Measurements from ENCODE around the gene TSPYL4.

Gene TSPYL4

GRCh38 chr6:116221067-116221466 is 32.8 kb downstream of the TSPYL4 start:
- DNase-seq, result no peak

DNA sequence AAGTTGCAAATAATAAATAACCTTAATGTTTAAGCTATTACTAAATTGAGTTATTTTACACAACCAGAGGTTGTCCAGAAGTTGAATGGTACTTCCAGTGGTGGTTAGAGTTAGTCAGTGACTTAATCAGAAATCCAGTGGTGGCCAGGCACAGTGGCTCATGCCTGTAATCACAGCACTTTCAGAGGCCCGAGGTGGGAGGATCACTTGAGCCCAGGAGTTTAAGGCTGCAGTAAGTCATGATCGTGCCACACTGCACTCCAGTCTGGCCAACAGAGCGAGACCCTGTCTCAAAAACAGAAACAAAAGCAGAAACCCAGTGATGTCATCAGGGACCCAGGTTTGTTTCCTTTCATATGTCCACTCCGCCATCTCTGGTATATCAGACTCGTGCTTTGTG is 35.0 kb downstream of the TSPYL4 start:
- DNase-seq, result no peak

- DNase-seq, result no peak
These were observed 35.7 kb downstream of the TSPYL4 start for GRCh38 chr6:116218172-116218633.

GRCh38 chr6:116217069-116217468 is 36.8 kb downstream of the TSPYL4 start:
- DNase-seq, result no peak

DNA sequence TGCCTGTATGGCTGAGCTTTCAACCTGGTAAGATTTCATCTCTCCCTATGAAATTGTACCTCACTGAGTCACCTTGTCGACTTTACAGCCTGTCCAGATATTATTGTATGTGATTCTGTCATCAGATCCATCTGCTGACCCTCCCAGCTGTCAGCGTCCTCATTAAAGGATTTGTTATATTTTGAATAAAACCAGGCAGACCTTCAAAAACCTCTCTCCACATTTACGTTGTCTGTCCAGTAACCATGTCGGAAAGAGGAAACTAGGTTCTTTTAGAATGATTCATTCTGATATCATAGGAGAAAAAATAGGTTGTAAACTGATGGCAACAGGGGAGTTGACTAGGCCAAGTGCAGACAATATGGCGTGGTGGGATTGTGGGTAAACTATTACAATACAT is 38.5 kb downstream of the TSPYL4 start:
- DNase-seq, result no peak

DNA sequence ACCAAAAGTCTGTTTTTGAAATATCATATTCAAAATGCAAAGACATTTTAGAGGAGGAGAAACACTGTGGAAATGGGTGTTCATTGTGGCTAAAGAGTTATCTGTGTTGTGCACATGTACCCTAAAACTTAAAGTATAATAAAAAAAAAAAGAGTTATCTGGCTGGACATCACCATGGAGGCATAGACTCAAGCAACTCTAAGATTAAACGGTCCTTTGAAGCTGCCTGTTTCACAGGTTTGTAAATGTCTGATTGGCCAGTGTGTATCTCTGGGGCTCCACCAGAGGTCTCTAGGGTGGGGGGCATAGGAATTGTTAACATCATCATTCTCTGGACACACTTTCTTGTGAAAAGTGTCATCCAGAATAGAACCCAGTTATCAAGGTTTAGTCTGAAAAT is 39.2 kb downstream of the TSPYL4 start:
- DNase-seq, result no peak

- DNase-seq, result no peak
These were observed 43.0 kb downstream of the TSPYL4 start for GRCh38 chr6:116210750-116211425.

DNA sequence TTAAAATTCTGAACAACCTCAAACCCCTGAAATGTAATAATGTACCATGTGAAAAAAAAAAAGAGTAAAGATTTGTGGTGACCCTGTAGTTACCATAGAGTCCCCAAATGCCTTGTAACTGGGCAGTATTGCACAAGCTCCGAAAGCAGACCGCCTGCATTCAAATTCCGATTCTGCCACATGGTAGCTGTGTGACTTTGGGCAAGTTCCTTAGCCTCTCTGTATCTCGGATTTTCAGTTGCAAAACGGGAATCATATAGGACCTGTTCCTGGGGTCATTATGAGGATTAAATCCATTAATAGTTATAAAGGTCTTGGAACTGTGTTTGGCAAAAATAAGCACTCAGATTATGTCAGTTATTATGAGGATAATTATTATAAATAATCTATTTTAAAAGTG is 43.6 kb downstream of the TSPYL4 start:
- DNase-seq, result no peak

DNA sequence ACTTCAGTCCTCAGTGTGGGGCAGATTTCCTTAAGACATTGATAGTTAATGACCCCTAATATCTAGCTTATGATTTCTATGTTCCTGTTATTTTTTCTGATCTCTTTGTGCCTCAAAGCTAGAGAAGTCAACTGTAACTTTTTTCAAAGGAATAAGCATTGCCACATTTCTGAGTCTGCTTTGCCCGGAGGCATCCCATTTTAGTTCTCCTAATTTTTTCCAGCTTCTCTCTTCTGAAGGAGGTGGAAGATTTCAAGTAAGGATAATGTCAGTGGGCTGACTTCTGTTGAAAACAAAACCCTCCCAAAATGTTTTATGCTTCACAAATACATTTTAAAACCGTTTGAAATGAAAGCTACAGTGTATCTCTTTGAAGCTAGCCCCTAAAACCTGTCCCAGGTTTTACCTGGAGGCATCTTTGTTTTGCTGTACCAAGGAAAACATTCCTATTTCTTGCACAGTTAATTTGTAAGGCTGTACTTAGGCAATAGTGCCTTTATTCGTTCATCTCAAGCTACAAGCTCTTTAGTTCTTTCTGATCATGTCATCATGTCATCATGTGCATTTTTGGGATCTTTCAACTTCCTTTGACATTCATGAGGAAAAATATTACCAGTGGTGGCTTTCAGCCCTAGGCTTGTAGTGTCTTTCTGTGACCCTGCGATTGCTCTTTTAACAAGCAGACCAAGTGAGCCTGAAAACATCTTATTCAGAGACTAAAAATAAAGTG is 45.7 kb downstream of the TSPYL4 start:
- DNase-seq, result no peak

DNA sequence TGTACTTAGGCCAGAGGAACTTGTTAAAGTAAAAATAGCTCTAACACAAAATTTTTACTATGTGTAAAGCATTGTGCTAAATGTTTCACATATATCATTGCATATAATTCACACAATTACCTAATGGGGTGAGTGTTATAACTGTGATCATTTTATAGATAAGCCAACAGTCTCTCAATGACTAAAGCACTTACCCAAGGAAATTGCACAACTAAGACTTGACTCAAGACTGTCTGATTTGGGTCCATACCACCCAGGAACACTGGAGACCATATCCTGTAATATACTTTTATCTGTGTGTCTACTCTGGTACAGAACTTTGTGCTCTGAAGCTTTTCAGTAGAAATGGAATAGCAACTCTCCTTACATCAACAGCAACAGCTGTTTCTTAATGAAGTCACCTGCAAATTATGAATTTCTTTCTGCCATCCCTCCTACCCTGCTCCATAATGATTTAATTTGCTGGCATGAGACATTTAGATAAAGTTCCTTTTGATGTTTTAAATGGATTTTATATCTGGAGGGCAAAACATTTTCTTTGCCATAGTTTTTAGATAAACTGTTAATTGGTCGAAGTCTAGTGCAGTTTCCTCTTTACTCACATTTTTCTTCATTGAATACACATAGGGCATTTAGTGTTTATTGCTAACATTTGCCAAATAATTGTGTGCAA is 47.5 kb downstream of the TSPYL4 start:
- DNase-seq, result no peak

- DNase-seq, result no peak
These were observed 48.6 kb downstream of the TSPYL4 start for GRCh38 chr6:116205281-116205680.

DNA sequence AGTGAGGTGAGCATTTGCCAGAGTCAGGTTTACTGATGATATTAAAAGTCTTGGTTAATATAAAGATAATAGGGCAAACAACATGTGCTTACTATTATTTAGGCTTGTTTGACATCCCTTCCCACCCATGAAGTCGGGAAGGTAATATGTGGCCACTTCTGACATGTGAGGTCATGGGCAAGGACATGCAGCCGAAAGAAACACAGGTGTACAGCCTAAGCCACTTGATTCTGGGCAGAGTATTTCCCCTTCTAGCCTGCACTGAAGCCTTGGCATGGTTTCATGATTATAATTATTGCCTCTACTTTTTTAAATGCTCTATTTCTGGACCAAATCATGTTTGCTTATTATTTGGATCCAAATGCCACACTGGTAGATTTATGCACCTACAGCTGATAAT is 52.3 kb downstream of the TSPYL4 start:
- DNase-seq, result no peak

GRCh38 chr6:116200619-116201249 is 53.1 kb downstream of the TSPYL4 start:
- no peak for DNase-seq

Data from stimulated activated CD4-positive, alpha-beta T cell treated with anti-CD3 and anti-CD28 coated beads, Interleukin-4, amount 100 ng/mL, for 4 hours (primary cell).